NCI-H2081 treated with DMSO at 0.1 percent for 48 hours (cell line): Measurements from ENCODE around the gene SAMD4B.

ENCODE experiments used
- DNase-seq: peaks from one replicate; lab custom pipeline; 2025; lab: John Stamatoyannopoulos, UW

The SAMD4B gene

DNA sequence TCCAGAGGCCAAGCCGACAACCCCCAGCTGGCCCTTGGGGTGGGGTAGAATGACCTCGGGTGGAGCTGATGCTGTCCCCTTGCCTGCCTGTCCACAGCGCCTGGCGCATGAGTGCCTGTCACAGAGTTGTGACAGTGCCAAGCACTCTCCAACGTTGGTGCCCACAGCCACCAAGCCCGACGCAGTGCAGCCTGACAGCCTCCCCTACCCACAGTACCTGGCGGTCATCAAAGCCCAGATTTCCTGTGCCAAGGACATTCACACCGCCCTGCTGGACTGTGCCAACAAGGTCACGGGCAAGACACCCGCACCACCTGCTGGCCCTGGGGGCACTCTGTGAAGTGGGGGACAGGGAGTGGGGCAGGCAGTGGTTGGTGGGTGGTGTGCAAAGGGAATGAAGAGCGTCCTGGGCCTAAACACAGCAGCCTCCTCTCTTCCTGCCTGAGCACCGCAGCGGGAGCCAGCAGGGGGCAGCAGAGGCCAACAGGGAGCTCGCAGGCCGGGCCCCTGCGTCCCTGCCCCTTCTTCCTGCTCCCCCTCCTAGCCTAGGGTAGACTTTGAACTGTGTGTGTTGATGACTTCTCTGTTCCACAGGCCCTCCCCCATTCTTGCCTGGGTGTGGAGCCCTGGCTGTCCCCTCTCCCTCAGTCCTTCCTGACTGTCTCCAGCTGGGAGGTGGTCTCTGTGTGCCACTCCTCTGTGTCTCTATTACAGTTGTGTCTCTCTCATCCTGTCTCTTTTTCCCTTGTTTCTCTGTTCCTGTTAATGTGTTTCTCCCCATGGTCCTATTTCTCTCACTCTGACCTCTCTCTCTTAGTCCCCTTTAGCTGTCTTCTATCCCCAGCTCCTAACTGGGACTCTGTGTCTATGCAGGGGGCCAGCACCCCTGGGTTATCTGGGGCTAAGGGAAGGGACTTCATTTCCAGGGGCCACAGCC is 55.4 kb downstream of the SAMD4B start:
- no peak for DNase-seq

DNA sequence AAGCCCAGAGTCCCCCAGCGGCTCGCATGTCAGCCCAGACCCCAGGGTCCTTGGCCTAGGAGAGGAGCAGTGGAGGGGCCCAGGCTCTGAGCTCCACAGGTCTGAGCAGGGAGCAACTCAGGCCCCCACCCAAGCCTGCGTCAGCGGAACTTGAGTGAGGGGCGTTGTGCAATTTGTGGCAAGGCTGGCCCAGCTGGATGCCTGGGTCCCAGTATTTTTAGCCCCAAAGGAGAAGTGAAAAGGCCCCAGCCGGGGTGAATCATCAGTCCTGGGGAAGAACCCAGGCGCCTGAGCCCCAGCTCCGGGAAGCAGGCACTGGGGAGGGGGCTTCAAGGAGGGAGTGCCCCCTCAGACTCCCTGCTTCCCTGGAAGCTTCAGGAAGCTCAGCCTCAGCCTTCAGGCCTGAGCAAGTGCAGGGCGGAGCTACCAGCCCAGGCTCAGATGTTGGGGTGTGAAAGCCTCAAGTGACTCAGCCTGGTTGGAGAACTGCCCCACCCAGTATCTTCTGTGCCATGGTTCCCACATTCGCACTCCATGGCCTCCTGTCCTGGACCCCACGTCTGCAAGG is 56.2 kb downstream of the SAMD4B start:
- no peak for DNase-seq

DNA sequence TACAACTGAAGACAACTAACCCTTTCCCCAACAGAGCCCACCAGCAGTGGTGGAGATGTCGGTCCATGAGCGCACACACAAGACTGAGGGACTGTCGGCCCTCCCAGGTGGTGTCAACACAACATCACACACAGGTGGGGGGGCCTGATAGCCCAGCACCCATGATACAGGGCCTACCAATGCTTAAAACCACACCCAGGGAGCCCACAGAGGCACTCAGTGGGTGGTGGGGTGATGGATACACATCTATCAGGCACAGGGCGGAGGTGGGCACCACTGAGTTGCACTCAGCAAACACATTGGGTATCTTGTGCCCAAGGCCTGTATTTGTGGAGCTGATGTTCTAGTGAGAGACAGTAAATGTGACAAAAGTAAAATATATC is 57.4 kb downstream of the SAMD4B start:
- no peak for DNase-seq

DNA sequence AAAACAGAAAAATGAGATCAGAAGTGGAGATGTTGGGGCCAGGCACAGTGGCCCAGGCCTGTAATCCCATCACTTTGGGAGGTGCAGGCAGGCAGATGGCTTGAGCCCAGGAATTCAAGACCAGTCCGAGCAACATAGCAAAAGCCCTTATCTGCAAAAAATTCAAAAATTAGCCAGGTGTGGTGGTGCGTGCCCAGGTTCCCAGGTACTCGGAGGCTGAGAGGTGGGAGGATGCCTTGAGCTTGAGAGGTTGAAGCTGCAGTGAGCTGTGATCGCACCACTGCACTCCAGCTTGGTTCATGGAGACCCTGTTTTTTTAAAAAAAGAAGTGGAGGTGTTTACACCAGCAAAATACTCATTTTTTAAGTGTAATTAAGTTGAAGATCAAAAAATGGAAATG is 57.8 kb downstream of the SAMD4B start:
- no peak for DNase-seq

DNA sequence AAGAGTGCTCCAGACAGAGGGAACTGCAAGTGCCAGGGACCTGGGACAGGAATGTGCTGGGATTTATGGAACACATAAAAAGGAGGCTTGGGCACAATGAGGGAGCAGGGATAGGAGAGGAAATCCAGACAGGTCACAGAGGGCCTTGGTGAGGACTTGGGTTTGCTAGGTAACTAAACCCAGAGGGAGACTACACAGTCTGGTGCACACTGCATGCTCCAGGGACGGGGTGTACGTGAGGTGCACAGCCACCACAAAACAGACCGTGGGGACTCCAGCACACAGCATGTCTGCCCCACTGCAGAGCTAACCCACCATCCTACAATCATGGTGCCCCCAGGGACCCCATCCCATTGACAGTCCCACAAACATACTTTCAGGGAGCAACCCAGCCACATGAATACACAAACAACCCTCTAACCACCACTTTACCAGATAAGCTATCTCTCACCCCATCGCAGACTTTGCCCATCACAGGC is 58.9 kb downstream of the SAMD4B start:
- no peak for DNase-seq

GRCh38 chr19:39401549-39402345 is 59.5 kb downstream of the SAMD4B start:
- no peak for DNase-seq

GRCh38 chr19:39402346-39403300 is 60.4 kb downstream of the SAMD4B start:
- no peak for DNase-seq

DNA sequence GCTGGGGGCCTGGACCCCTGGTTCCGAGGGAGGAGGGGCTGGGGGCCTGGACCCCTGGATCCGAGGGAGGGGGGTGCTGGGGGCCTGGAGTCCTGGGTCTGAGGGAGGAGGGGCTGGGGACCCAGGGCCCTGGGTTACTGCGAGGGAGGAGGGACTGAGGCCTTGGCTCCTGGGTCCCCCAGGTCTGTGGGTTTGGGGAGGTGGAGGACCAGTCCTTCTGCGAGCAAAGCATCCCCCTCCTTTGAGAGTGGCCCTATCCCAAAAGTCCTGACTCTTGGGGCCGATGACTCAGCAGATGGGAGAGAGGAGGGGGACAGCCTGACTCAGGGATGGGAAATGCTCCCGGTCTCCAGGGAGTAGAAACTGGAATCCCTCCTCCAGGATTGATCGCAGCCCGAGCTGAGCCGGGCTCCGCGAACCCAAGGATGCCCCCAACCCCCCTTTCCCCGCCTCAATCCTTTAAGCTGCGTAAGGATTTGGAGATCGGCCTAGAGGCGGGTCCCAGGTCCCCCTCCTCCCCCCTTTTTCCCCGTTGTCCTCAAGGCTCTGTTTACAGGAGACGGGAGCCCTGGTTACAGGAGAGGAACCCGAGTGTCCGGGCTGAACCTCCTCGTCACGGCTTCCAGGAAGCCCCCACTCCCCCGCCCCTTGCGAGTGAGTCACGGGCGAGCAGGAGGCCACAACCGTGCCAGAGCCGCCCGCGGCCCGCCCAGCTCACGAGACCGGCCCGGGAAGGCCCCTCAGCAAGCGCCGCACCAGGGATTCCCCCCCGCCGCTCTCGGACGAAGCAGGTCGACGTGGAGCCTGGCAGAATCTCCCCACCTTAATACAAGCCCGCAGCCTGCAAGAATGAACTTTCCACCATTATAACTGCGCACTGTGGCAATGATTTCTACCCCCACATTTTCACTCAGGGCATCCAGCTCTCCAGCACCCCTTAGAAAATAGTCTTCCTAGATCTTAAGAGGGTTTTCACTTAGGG is 61.4 kb downstream of the SAMD4B start:
- no peak for DNase-seq

DNA sequence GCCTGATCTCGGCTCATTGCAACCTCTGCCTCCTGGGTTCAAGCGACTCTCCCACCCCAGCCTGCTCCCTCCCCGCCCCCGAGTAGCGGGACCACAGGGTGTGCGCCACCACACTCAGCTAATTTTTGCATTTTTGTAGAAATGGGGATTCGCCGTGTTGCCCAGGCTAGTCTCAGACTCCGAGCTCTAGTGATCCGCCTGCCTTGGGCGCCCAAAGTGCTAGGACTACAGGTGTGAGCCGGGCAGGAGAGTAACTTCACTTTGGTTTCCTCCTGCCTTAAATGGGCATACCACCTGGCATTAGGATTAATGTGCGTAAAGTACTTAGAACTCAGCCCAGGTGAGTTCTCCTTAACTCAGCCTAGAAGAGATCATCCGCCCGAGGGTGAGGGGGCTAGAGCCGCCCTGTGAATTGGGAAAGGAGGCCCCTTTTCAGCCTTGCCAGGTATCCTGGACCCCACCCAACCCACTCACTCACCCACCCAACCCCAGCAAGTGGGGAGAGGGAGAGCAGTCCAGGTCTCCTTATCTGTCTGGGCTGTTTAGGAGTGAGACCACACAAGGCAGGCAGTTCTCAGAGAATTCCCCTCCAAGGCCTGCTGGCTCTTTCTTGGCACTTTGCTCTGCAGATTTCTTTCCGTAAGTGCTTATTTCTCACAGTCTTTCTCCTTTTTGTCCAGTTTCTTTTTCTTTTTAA is 63.2 kb downstream of the SAMD4B start:
- no peak for DNase-seq

DNA sequence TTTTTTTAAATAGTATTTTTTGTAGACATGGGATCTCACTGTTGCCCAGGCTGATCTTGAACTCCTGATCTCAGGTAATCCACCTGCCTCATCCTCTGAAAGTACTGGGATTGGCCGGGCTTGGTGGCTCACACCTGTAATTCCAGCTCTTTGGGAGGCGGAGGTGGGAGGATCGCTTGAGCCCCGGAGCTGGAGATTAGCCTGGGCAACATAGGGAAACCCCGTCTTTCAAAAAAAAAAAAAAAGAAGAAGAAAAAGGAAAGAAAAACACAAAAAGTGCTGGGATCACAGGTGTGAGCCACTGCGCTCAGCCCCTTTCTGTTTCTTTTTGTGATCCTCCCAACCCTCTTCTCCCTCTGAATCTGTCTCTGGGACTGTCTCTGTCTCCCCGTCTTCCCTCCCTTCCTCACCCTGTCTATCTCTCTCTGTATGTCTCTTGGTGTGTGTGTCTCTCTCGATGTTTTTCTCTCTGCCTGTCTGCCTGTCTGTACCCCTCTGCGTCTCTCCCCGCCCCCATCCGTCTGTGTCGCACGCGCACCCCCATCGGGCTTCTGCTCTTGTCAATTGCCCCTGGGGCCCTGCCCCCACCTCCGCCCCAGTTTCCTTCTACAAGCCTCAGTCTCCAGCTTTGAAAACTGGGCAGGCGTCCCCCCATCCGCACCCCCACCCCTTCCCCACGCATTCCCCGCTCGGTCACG is 63.9 kb downstream of the SAMD4B start:
- DNase-seq: no peak

GRCh38 chr19:39406656-39407409 is 64.6 kb downstream of the SAMD4B start, which contains the start of gene ZFP36:
Gene ZFP36 (plus strand): TSS chr19:39406847. CDS start chr19:39406905, 58 bp downstream.
- no peak for DNase-seq

- DNase-seq: no peak
Measured at GRCh38 chr19:39407410-39407659, 65.1 kb downstream of the SAMD4B start.

- no peak for DNase-seq
Measured at GRCh38 chr19:39407660-39408391, 65.6 kb downstream of the SAMD4B start.

GRCh38 chr19:39408392-39409207 is 66.4 kb downstream of the SAMD4B start:
- no peak for DNase-seq

- DNase-seq: peak; percentile 35
Measured at GRCh38 chr19:39409208-39410016, 67.2 kb downstream of the SAMD4B start.
